PFSK-1 (cell line): ENCODE data around the gene MCF2.

Experiments
- SIN3A ChIP-seq: IDR thresholded peaks from 2 replicates; pipeline ENCODE4 v1.6.1; 2012; ENCODE audit warnings: mild to moderate bottlenecking, low read length, moderate library complexity, borderline replicate concordance; ENCODE audit not compliant: insufficient read depth
- TAF1 ChIP-seq: IDR thresholded peaks from 2 replicates; pipeline ENCODE4 v1.6.1; 2012; ENCODE audit warnings: low read length, control low read depth, borderline replicate concordance; ENCODE audit not compliant: insufficient read depth

DNA sequence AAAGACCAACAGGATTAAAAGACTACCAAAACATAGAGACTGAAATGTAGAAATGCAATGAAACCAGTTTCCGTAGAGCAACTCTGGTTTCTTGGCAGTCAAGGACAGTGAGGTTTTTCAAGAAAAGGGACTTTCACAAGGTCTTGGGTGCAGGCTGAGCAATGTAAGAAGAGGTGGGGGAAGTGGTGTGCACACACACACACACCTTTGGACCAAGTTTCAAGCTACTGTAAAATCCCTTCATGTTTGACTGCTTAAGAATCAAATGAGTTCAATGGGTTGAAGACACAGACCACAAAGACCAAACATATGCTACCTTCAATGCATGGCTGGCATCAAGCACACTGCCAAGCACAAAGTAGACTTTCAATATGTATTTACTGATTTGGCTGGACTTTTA, 17.8 kb upstream of the MCF2 start:
- TF ChIP-seq TAF1 (no peak), SIN3A (no peak)
